WTC11 (cell line): ENCODE results near the gene PLEKHH2. TPM values are rescaled to one million over a fixed set of nuclear protein-coding genes. Genes with fewer than 3 reads are reported as not detected.

Experiments
- ATAC-seq: fragments of 200-7000 bp; cut with Tn5 transposase; 2 replicates; pipeline ENCODE4 v1.10.0; 2021; ENCODE audit warnings: mild to moderate bottlenecking, moderate library complexity
- CTCF ChIA-PET: fragments of 300-600 bp; sonication (Branson Sonifier 250); formaldehyde crosslinking; loops from one replicate; lab custom pipeline; 2021; ENCODE audit warnings: antibody characterized with exemption; lab: Charles Lee
- POLR2A ChIA-PET: fragments of 350-600 bp; sonication (Branson Sonifier 250); formaldehyde crosslinking; loops from one replicate; lab custom pipeline; 2021; ENCODE audit warnings: antibody characterized with exemption; lab: Charles Lee
- DNase-seq: peaks from one replicate; pipeline ENCODE4 v3.0.0; 2021; ENCODE audit warnings: low spot score
- H3K27ac Mint-ChIP-seq: 2 replicates; pipeline ENCODE4 v1.8.0; 2021; ENCODE audit warnings: mixed read lengths
- H3K27me3 Mint-ChIP-seq: 2 replicates; pipeline ENCODE4 v1.8.0; 2021; ENCODE audit warnings: low read depth, mild to moderate bottlenecking, moderate library complexity, mixed read lengths
- H3K36me3 Mint-ChIP-seq: 2 replicates; pipeline ENCODE4 v1.8.0; 2021; ENCODE audit warnings: mixed read lengths
- H3K4me1 Mint-ChIP-seq: 2 replicates; pipeline ENCODE4 v1.8.0; 2022; ENCODE audit warnings: mixed read lengths
- H3K4me3 Mint-ChIP-seq: 2 replicates; pipeline ENCODE4 v1.8.0; 2021; ENCODE audit warnings: mild to moderate bottlenecking, moderate library complexity, mixed read lengths
- H3K9me3 Mint-ChIP-seq: 2 replicates; pipeline ENCODE4 v1.8.0; 2021; ENCODE audit warnings: mixed read lengths
- ARID4B ChIP-seq: sonication (generic); formaldehyde crosslinking; IDR thresholded peaks from 2 replicates; pipeline ENCODE4 v1.8.0; 2023; ENCODE audit warnings: missing genetic modification reagents, mild to moderate bottlenecking, borderline replicate concordance
- ATF2 ChIP-seq: sonication (generic); formaldehyde crosslinking; IDR thresholded peaks from 2 replicates; pipeline ENCODE4 v1.8.1; 2022; ENCODE audit warnings: low read depth, missing genetic modification reagents, borderline replicate concordance
- CDX4 ChIP-seq: fragments of 250-450 bp; sonication (Bioruptor Pico); IDR thresholded peaks from 2 replicates; pipeline ENCODE4 v1.9.0; 2021; ENCODE audit warnings: moderate library complexity, mild to moderate bottlenecking, inconsistent platforms, borderline replicate concordance
- ERG ChIP-seq: fragments of 250-450 bp; sonication (Bioruptor Pico); IDR thresholded peaks from 2 replicates; pipeline ENCODE4 v1.8.0; 2021; ENCODE audit warnings: mild to moderate bottlenecking
- FOXJ3 ChIP-seq: sonication (generic); formaldehyde crosslinking; IDR thresholded peaks from 2 replicates; pipeline ENCODE4 v1.9.0; 2021; ENCODE audit warnings: missing genetic modification reagents, mild to moderate bottlenecking, borderline replicate concordance
- FOXP1 ChIP-seq: sonication (generic); formaldehyde crosslinking; IDR thresholded peaks from 2 replicates; pipeline ENCODE4 v1.8.0; 2022; ENCODE audit warnings: missing genetic modification reagents, mild to moderate bottlenecking, moderate library complexity, borderline replicate concordance
- JAZF1 ChIP-seq: fragments of 250-450 bp; sonication (Bioruptor Pico); IDR thresholded peaks from 2 replicates; pipeline ENCODE4 v1.9.0; 2021; ENCODE audit warnings: moderate library complexity, mild to moderate bottlenecking, inconsistent platforms
- MXD4 ChIP-seq: fragments of 250-450 bp; sonication (Bioruptor Pico); IDR thresholded peaks from 2 replicates; pipeline ENCODE4 v1.8.0; 2021; ENCODE audit warnings: mild to moderate bottlenecking, moderate library complexity, borderline replicate concordance
- NFATC4 ChIP-seq: fragments of 250-450 bp; sonication (Bioruptor Pico); IDR thresholded peaks from 2 replicates; pipeline ENCODE4 v1.9.0; 2021; ENCODE audit warnings: mild to moderate bottlenecking
- NR2C2 ChIP-seq: sonication (generic); formaldehyde crosslinking; IDR thresholded peaks from 2 replicates; pipeline ENCODE4 v1.8.0; 2022; ENCODE audit warnings: mild to moderate bottlenecking, missing genetic modification reagents
- NR3C1 ChIP-seq: sonication (generic); formaldehyde crosslinking; conservative IDR thresholded peaks from 2 replicates; pipeline ENCODE4 v1.8.1; 2023; ENCODE audit warnings: low read depth, mild to moderate bottlenecking, missing genetic modification reagents
- PRRX2 ChIP-seq: fragments of 250-450 bp; sonication (Bioruptor Pico); IDR thresholded peaks from 2 replicates; pipeline ENCODE4 v1.8.0; 2021; ENCODE audit warnings: mild to moderate bottlenecking
- ZBTB43 ChIP-seq: sonication (generic); formaldehyde crosslinking; IDR thresholded peaks from 2 replicates; pipeline ENCODE4 v1.8.1; 2023; ENCODE audit warnings: mild to moderate bottlenecking, missing genetic modification reagents
- ZNF232 ChIP-seq: sonication (generic); formaldehyde crosslinking; IDR thresholded peaks from 2 replicates; pipeline ENCODE4 v1.8.0; 2022; ENCODE audit warnings: mild to moderate bottlenecking, missing genetic modification reagents
- ZNF423 ChIP-seq: fragments of 250-450 bp; sonication (Bioruptor Pico); IDR thresholded peaks from 2 replicates; pipeline ENCODE4 v2.1.2; 2022; ENCODE audit warnings: mild to moderate bottlenecking, moderate library complexity
- ZNF425 ChIP-seq: fragments of 250-450 bp; sonication (Bioruptor Pico); conservative IDR thresholded peaks from 2 replicates; pipeline ENCODE4 v1.9.0; 2021; ENCODE audit warnings: mild to moderate bottlenecking
- ZSCAN18 ChIP-seq: fragments of 250-450 bp; sonication (Bioruptor Pico); IDR thresholded peaks from 2 replicates; pipeline ENCODE4 v2.1.2; 2022; ENCODE audit warnings: mild to moderate bottlenecking, moderate library complexity
- total RNA-seq: library from RNA; stranded (reverse); gene quantifications from 3 replicates; pipeline ENCODE4 v1.2.3, GENCODE V29; 2021

PLEKHH2 gene
- total RNA-seq, 1 experiment from 2014 or later = 5.8 TPM

GRCh38 chr2:43773876-43774613 lies 137.0 kb downstream of the PLEKHH2 start, which contains the start of gene DYNC2LI1 (continued):
- TF ChIP-seq PRRX2 (CRISPR knock-in tag) (no peak), ARID4B (0 out of 2 replicates have a peak, but pooled peaks have one; percentile 71), ZNF232 (CRISPR knock-in tag) (no peak), ZSCAN18 (no peak), NR2C2 (CRISPR knock-in tag) (no peak), ZBTB43 (CRISPR knock-in tag) (no peak), ZNF423 (CRISPR knock-in tag) (peak; percentile 73; the same call in 1 of the 2 replicates), JAZF1 (CRISPR knock-in tag) (no peak)

GRCh38 chr2:43774617-43775016 lies 137.6 kb downstream of the PLEKHH2 start:
- CTCF ChIA-PET = interaction anchor here (0.9 to 1.7 kb wide), 4 partner anchors 24 to 170 kb away, joined by 3 to 5 read pairs (median 4); partner anchors contain the start of gene PLEKHH2
- TF ChIP-seq ERG (CRISPR knock-in tag) = no peak
- TF ChIP-seq ZBTB43 (CRISPR knock-in tag) = no peak
- no peak for TF ChIP-seq NFATC4 (CRISPR knock-in tag)
- no peak for TF ChIP-seq CDX4 (CRISPR knock-in tag)
- TF ChIP-seq MXD4 = no peak
- no peak for TF ChIP-seq FOXJ3 (CRISPR knock-in tag)
- TF ChIP-seq ZNF423 (CRISPR knock-in tag) = no peak
- no peak for TF ChIP-seq ZNF425 (CRISPR knock-in tag)
- no peak for TF ChIP-seq NR3C1 (CRISPR knock-in tag)
- TF ChIP-seq ATF2 = no peak
- no peak for TF ChIP-seq FOXP1 (CRISPR knock-in tag)

More at GRCh38 chr2:43774617-43775016, 137.6 kb downstream of the PLEKHH2 start:
- Mint-ChIP-seq H3K4me1 (peaks cover 8% of the 10 kb centered on the region), H3K27me3 (no peaks in the 10 kb centered on the region), H3K36me3 (no peaks in the 10 kb centered on the region), H3K27ac (peak overlapping the region; percentile 21; the same call in 1 of the 2 replicates), H3K4me3 (peak overlapping the region; percentile 82), H3K9me3 (no peaks in the 10 kb centered on the region)
- POLR2A ChIA-PET = no interaction called here
- DNase-seq (no peak), ATAC-seq (no peak)
